H1 (cell line): ENCODE measurements around the gene TAOK2.

Experiments
- CBX5 ChIP-seq: fragments of 300-800, 300-1000 bp; sonication (generic); IDR thresholded peaks from 2 replicates; pipeline ENCODE4 v1.7.1; 2016; ENCODE audit warnings: antibody characterized with exemption, low read length, low read depth
- CTCF ChIP-seq, 3 experiments: IDR thresholded peaks; 1 replicate in 2 of 3; 2 replicates in 1 of 3; pipeline versions ENCODE4 v1.5.1 to v1.6.1; 2011; ENCODE audit warnings: low read length in 3 of 3, mild to moderate bottlenecking in 3 of 3, inconsistent platforms in 2 of 3, low read depth in 1 of 3, moderate library complexity in 1 of 3; ENCODE audit not compliant: insufficient read depth in 1 of 3; ENCODE audit errors: control extremely low read depth in 1 of 3

GRCh38 chr16:30024451-30024850 lies 50.8 kb downstream of the TAOK2 start:
- TF ChIP-seq CBX5 (no peak), CTCF (IDR thresholded peaks at IDR 0.05; ENCODE audit: control extremely low read depth in 1 of 3, insufficient read depth in 1 of 3, low read depth in 1 of 3, low read length in 3 of 3) (no peak)
